ENCODE measurements around the gene HNRNPD.
"Not testable (repeated sequence)": the region's sequence is repeated elsewhere in the genome, so short reads cannot be mapped to it uniquely, and the experiment has no call there.

GRCh38 chr4:82386312-82386711 lies 12.5 kb upstream of the HNRNPD start:
- TF ChIP-seq EZH2phosphoT487 (IDR thresholded peaks at IDR 0.05; ENCODE audit: borderline replicate concordance): not testable (repeated sequence)
- TF ChIP-seq, protein P1, sequence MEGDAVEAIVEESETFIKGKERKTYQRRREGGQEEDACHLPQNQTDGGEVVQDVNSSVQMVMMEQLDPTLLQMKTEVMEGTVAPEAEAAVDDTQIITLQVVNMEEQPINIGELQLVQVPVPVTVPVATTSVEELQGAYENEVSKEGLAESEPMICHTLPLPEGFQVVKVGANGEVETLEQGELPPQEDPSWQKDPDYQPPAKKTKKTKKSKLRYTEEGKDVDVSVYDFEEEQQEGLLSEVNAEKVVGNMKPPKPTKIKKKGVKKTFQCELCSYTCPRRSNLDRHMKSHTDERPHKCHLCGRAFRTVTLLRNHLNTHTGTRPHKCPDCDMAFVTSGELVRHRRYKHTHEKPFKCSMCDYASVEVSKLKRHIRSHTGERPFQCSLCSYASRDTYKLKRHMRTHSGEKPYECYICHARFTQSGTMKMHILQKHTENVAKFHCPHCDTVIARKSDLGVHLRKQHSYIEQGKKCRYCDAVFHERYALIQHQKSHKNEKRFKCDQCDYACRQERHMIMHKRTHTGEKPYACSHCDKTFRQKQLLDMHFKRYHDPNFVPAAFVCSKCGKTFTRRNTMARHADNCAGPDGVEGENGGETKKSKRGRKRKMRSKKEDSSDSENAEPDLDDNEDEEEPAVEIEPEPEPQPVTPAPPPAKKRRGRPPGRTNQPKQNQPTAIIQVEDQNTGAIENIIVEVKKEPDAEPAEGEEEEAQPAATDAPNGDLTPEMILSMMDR (conservative IDR thresholded peaks at IDR 0.05; ENCODE audit: low read length): not testable (repeated sequence)
